Islet precursor cell (in vitro differentiated cells): ENCODE measurements around the gene ADCY5.

Experiments used
- DNase-seq: peaks from one replicate; pipeline ENCODE4 v3.0.0-alpha.2; 2018

Gene ADCY5

GRCh38 chr3:123424999-123425712 is 23.7 kb downstream of the ADCY5 start:
- no peak for DNase-seq

- DNase-seq = no peak
Observed at GRCh38 chr3:123424321-123424998, 24.4 kb downstream of the ADCY5 start.

GRCh38 chr3:123423806-123424205 is 25.1 kb downstream of the ADCY5 start:
- DNase-seq = no peak

GRCh38 chr3:123423031-123423430 is 25.9 kb downstream of the ADCY5 start:
- DNase-seq = no peak

- no peak for DNase-seq
Observed at GRCh38 chr3:123422457-123422856, 26.4 kb downstream of the ADCY5 start.

GRCh38 chr3:123421353-123422174 is 27.3 kb downstream of the ADCY5 start:
- no peak for DNase-seq

GRCh38 chr3:123420416-123420968 is 28.4 kb downstream of the ADCY5 start:
- no peak for DNase-seq

GRCh38 chr3:123419850-123420297 is 29.0 kb downstream of the ADCY5 start:
- no peak for DNase-seq

GRCh38 chr3:123419181-123419849 is 29.6 kb downstream of the ADCY5 start:
- no peak for DNase-seq

GRCh38 chr3:123416647-123417046 is 32.2 kb downstream of the ADCY5 start:
- DNase-seq = no peak

GRCh38 chr3:123416173-123416572 is 32.7 kb downstream of the ADCY5 start:
- DNase-seq = no peak

- no peak for DNase-seq
Observed at GRCh38 chr3:123414973-123415775, 33.7 kb downstream of the ADCY5 start.

GRCh38 chr3:123412811-123413604 is 35.9 kb downstream of the ADCY5 start:
- DNase-seq = no peak

- no peak for DNase-seq
Observed at GRCh38 chr3:123412076-123412475, 36.8 kb downstream of the ADCY5 start.

GRCh38 chr3:123411340-123412040 is 37.4 kb downstream of the ADCY5 start:
- no peak for DNase-seq

GRCh38 chr3:123410149-123410515 is 38.8 kb downstream of the ADCY5 start:
- DNase-seq = no peak

GRCh38 chr3:123409443-123410148 is 39.3 kb downstream of the ADCY5 start:
- no peak for DNase-seq

GRCh38 chr3:123406598-123406997 is 42.3 kb downstream of the ADCY5 start:
- no peak for DNase-seq

- no peak for DNase-seq
Observed at GRCh38 chr3:123405936-123406510, 42.9 kb downstream of the ADCY5 start.
